ENCODE data around the gene PTGDR.

PTGDR gene

GRCh38 chr14:52254086-52254485, 13.4 kb upstream of the PTGDR start:
- no peaks in the 10 kb centered on the region for H4K20me1 ChIP-seq
- H3K27me3 ChIP-seq: no peaks in the 10 kb centered on the region
- H3K27ac ChIP-seq: no peak overlapping the region
- no peaks in the 10 kb centered on the region for H3K4me1 ChIP-seq
- H3K36me3 ChIP-seq: no peaks in the 10 kb centered on the region
- no peak overlapping the region for H3K4me2 ChIP-seq
- TF ChIP-seq Cebpa-rat (IDR thresholded peaks at IDR 0.05): no peak
- H3K9ac ChIP-seq: no peak overlapping the region
- peaks cover 0 to 17% (median 4%) of the 10 kb centered on the region in 11 experiments; a peak in 4 of 22 replicates for H3K9me3 ChIP-seq (replicated peaks in 1 of 11)
- H3K4me3 ChIP-seq: no peak overlapping the region

- Histone ChIP-seq H3K36me3 (no peaks in the 10 kb centered on the region), H3K4me2 (no peak overlapping the region), H4K20me1 (no peaks in the 10 kb centered on the region), H3K9ac (no peak overlapping the region), H3K4me1 (no peaks in the 10 kb centered on the region), H3K27me3 (no peaks in the 10 kb centered on the region), H3K27ac (no peak overlapping the region), H3K4me3 (no peak overlapping the region), H3K9me3 (replicated peaks in 1 of 11) (peaks cover 7 to 30% (median 18%) of the 10 kb centered on the region in 11 experiments)
- TF ChIP-seq Cebpa-rat (IDR thresholded peaks at IDR 0.05): no peak
Measured at GRCh38 chr14:52258783-52259182, 8.7 kb upstream of the PTGDR start.

- Histone ChIP-seq H3K27ac (no peak overlapping the region), H3K9me3 (replicated peaks in 1 of 11) (peaks cover 14 to 37% (median 24%) of the 10 kb centered on the region in 11 experiments), H4K20me1 (no peaks in the 10 kb centered on the region), H3K27me3 (no peaks in the 10 kb centered on the region), H3K4me3 (no peak overlapping the region), H3K9ac (no peak overlapping the region), H3K4me1 (no peaks in the 10 kb centered on the region), H3K36me3 (no peaks in the 10 kb centered on the region; a peak in 1 of 22 replicates), H3K4me2 (no peak overlapping the region)
- TF ChIP-seq Cebpa-rat (IDR thresholded peaks at IDR 0.05): no peak
Measured at GRCh38 chr14:52259434-52259833, 8.1 kb upstream of the PTGDR start.

GRCh38 chr14:52262600-52262999, 4.9 kb upstream of the PTGDR start:
- H3K4me2 ChIP-seq: no peak overlapping the region
- H3K36me3 ChIP-seq: peaks cover 0 to 11% (median 6%) of the 10 kb centered on the region in 11 experiments; a peak in 13 of 22 replicates
- H3K9me3 ChIP-seq (replicated peaks in 1 of 11): peaks cover 44 to 63% (median 53%) of the 10 kb centered on the region in 11 experiments
- H3K9ac ChIP-seq: no peak overlapping the region
- no peaks in the 10 kb centered on the region for H4K20me1 ChIP-seq
- no peak overlapping the region for H3K4me3 ChIP-seq
- no peak for TF ChIP-seq Cebpa-rat (IDR thresholded peaks at IDR 0.05)
- no peak overlapping the region for H3K27ac ChIP-seq
- peaks cover 10 to 17% (median 12%) of the 10 kb centered on the region in 11 experiments for H3K27me3 ChIP-seq
- H3K4me1 ChIP-seq: peaks cover 11 to 22% (median 20%) of the 10 kb centered on the region in 10 experiments; a peak in 19 of 20 replicates

- Histone ChIP-seq H3K9me3 (replicated peaks in 1 of 11) (peaks cover 50 to 66% (median 59%) of the 10 kb centered on the region in 11 experiments), H3K4me1 (peaks cover 12 to 22% (median 20%) of the 10 kb centered on the region in 10 experiments; a peak in 19 of 20 replicates), H3K4me2 (no peak overlapping the region), H3K27ac (no peak overlapping the region), H3K9ac (no peak overlapping the region), H4K20me1 (no peaks in the 10 kb centered on the region), H3K36me3 (peaks cover 0 to 17% (median 12%) of the 10 kb centered on the region in 11 experiments; a peak in 17 of 22 replicates), H3K27me3 (peaks cover 16 to 23% (median 18%) of the 10 kb centered on the region in 11 experiments), H3K4me3 (no peak overlapping the region)
- TF ChIP-seq Cebpa-rat (IDR thresholded peaks at IDR 0.05): no peak
Measured at GRCh38 chr14:52263190-52263589, 4.3 kb upstream of the PTGDR start.

- no peak for TF ChIP-seq Cebpa-rat (IDR thresholded peaks at IDR 0.05)
- H3K4me2 ChIP-seq: peak overlapping the region; percentile 54 to 77 (median 65)
- no peaks in the 10 kb centered on the region; a peak in 1 of 22 replicates for H4K20me1 ChIP-seq
- peaks cover 69 to 84% (median 77%) of the 10 kb centered on the region in 11 experiments for H3K9me3 ChIP-seq (replicated peaks in 1 of 11)
- no peak overlapping the region; a peak in 1 of 20 replicates for H3K4me3 ChIP-seq
- H3K4me1 ChIP-seq: peaks cover 15 to 22% (median 20%) of the 10 kb centered on the region in 10 experiments; a peak in 19 of 20 replicates
- no peak overlapping the region for H3K9ac ChIP-seq
- H3K27me3 ChIP-seq: peaks cover 36 to 44% (median 39%) of the 10 kb centered on the region in 11 experiments
- 0 out of 22 replicates have a peak overlapping the region, but pooled peaks of 1 of the 11 experiments have one; percentile 22 for H3K27ac ChIP-seq
- peaks cover 0 to 32% (median 25%) of the 10 kb centered on the region in 11 experiments; a peak in 19 of 22 replicates for H3K36me3 ChIP-seq
Measured at GRCh38 chr14:52265253-52265652, 2.2 kb upstream of the PTGDR start.

- peaks cover 0 to 32% (median 25%) of the 10 kb centered on the region in 11 experiments; a peak in 19 of 22 replicates for H3K36me3 ChIP-seq
- peak overlapping the region in 1 of 10 experiments; percentile 19; a peak in 1 of 20 replicates for H3K4me3 ChIP-seq
- peak overlapping the region; percentile 54 to 77 (median 65); a peak in 21 of 22 replicates for H3K4me2 ChIP-seq
- TF ChIP-seq Cebpa-rat (IDR thresholded peaks at IDR 0.05): no peak
- H3K9me3 ChIP-seq (replicated peaks in 1 of 11): peaks cover 64 to 80% (median 73%) of the 10 kb centered on the region in 11 experiments
- H3K27ac ChIP-seq: 0 out of 22 replicates have a peak overlapping the region, but pooled peaks of 1 of the 11 experiments have one; percentile 22
- H4K20me1 ChIP-seq: no peaks in the 10 kb centered on the region; a peak in 1 of 22 replicates
- H3K9ac ChIP-seq: no peak overlapping the region
- peaks cover 15 to 22% (median 20%) of the 10 kb centered on the region in 10 experiments; a peak in 19 of 20 replicates for H3K4me1 ChIP-seq
- H3K27me3 ChIP-seq: peaks cover 41 to 51% (median 45%) of the 10 kb centered on the region in 11 experiments
Measured at GRCh38 chr14:52266179-52266578, 1.3 kb upstream of the PTGDR start.

- Histone ChIP-seq H3K27ac (no peak overlapping the region), H3K27me3 (peaks cover 41 to 51% (median 45%) of the 10 kb centered on the region in 11 experiments)
Measured at GRCh38 chr14:52266782-52267181, 716 bp upstream of the PTGDR start.

More at GRCh38 chr14:52266782-52267181, 716 bp upstream of the PTGDR start:
- Histone ChIP-seq H4K20me1 (no peaks in the 10 kb centered on the region; a peak in 1 of 22 replicates), H3K4me1 (peaks cover 15 to 22% (median 20%) of the 10 kb centered on the region in 10 experiments; a peak in 19 of 20 replicates), H3K4me3 (0 out of 20 replicates have a peak overlapping the region, but pooled peaks of 3 of the 10 experiments have one; percentile 26 to 43 (median 42)), H3K4me2 (peak overlapping the region in 10 of 11 experiments; percentile 3 to 77 (median 61); a peak in 13 of 22 replicates), H3K9me3 (replicated peaks in 1 of 11) (peaks cover 63 to 79% (median 73%) of the 10 kb centered on the region in 11 experiments), H3K36me3 (peaks cover 0 to 32% (median 25%) of the 10 kb centered on the region in 11 experiments; a peak in 19 of 22 replicates), H3K9ac (no peak overlapping the region)
- TF ChIP-seq Cebpa-rat (IDR thresholded peaks at IDR 0.05): no peak
